HEK293T (cell line): Measurements from ENCODE around the gene FAM98C.

Experiments
- ARNT ChIP-seq: fragments of 450-650 bp; IDR thresholded peaks from 2 replicates; pipeline ENCODE4 v1.6.1; 2017; ENCODE audit warnings: mild to moderate bottlenecking
- BHLHE40 ChIP-seq: fragments of 450-650 bp; IDR thresholded peaks from 2 replicates; pipeline ENCODE4 v1.6.1; 2016; ENCODE audit warnings: mild to moderate bottlenecking, moderate library complexity, borderline replicate concordance
- ELF4 ChIP-seq: fragments of 450-650 bp; IDR thresholded peaks from 2 replicates; pipeline ENCODE4 v1.6.1; 2017; ENCODE audit warnings: antibody characterized with exemption
- FOXK2 ChIP-seq: fragments of 450-650 bp; IDR thresholded peaks from 2 replicates; pipeline ENCODE4 v1.6.1; 2016; ENCODE audit warnings: mild to moderate bottlenecking
- SUZ12 ChIP-seq: fragments of 450-650 bp; IDR thresholded peaks from 2 replicates; pipeline ENCODE4 v1.6.1; 2016; ENCODE audit warnings: mild to moderate bottlenecking
- TARDBP ChIP-seq: fragments of 450-650 bp; IDR thresholded peaks from 2 replicates; pipeline ENCODE4 v1.6.1; 2016
- ZNF384 ChIP-seq: fragments of 450-650 bp; IDR thresholded peaks from 2 replicates; pipeline ENCODE4 v1.6.1; 2016

- TF ChIP-seq BHLHE40 (no peak), ZNF384 (no peak), TARDBP (no peak), FOXK2 (no peak), SUZ12 (no peak), ARNT (no peak), ELF4 (no peak)
These were observed 14.3 kb downstream of the FAM98C start for GRCh38 chr19:38417146-38417543.
